Activated naive CD4-positive, alpha-beta T cell treated with anti-CD3 and anti-CD28 coated beads, Interleukin-2, amount 10 ng/mL, durations not matched to agents 7 days and 5 days (primary cell): ENCODE data around the gene TXLNG.
"Not testable (repeated sequence)": the region's sequence is repeated elsewhere in the genome, so short reads cannot be mapped to it uniquely, and the experiment has no call there.

Experiments
- CTCF ChIA-PET: fragments of 350-600 bp; sonication (Branson Sonifier 250); formaldehyde crosslinking; loops from one replicate; lab custom pipeline; 2021; ENCODE audit warnings: antibody characterized with exemption; lab: Charles Lee
- DNase-seq: peaks from one replicate; pipeline ENCODE4 v3.0.0-alpha.2; 2020
- H3K27ac Mint-ChIP-seq: one replicate; pipeline ENCODE4 v1.8.0; 2021; ENCODE audit warnings: mild to moderate bottlenecking, moderate library complexity, mixed read lengths
- H3K27me3 Mint-ChIP-seq: one replicate; pipeline ENCODE4 v1.8.0; 2021; ENCODE audit warnings: mild to moderate bottlenecking, mixed read lengths
- H3K36me3 Mint-ChIP-seq: one replicate; pipeline ENCODE4 v1.8.0; 2021; ENCODE audit warnings: mixed read lengths
- H3K4me1 Mint-ChIP-seq: one replicate; pipeline ENCODE4 v1.8.0; 2021; ENCODE audit warnings: mixed read lengths
- H3K4me3 Mint-ChIP-seq: one replicate; pipeline ENCODE4 v1.8.0; 2021; ENCODE audit warnings: mild to moderate bottlenecking, moderate library complexity, mixed read lengths
- H3K9me3 Mint-ChIP-seq: one replicate; pipeline ENCODE4 v1.8.0; 2021; ENCODE audit warnings: mixed read lengths

TXLNG gene

GRCh38 chrX:16771483-16772398 lies 14.5 kb upstream of the TXLNG start:
- Mint-ChIP-seq H3K27ac (no peak overlapping the region), H3K4me1 (no peaks in the 10 kb centered on the region), H3K36me3 (no peaks in the 10 kb centered on the region), H3K9me3 (no peaks in the 10 kb centered on the region), H3K4me3 (no peak overlapping the region), H3K27me3 (no peaks in the 10 kb centered on the region)
- CTCF ChIA-PET = no interaction called here
- DNase-seq = no peak

DNA sequence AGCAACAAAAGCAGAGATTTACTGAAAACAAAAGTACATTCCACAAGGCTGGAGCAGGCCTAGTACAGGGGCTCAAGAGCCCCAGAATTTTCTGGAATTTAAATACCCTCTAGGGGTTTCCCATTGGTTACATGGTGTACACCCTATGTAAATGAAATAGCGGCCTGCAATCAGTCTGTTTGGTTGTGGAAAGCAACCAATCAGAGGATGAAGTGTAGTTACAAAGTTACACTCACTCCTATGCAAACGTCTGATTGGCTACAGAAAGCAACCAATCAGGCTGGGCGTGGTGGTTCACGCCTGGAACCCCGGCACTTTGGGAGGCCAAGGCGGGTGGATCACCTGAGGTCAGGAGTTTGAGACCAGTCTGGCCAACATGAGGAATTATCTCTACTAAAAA lies 13.8 kb upstream of the TXLNG start:
- Mint-ChIP-seq H3K9me3 (no peaks in the 10 kb centered on the region), H3K4me1 (no peaks in the 10 kb centered on the region), H3K27me3 (no peaks in the 10 kb centered on the region), H3K4me3 (no peak overlapping the region), H3K27ac (no peak overlapping the region), H3K36me3 (no peaks in the 10 kb centered on the region)
- CTCF ChIA-PET = no interaction called here
- no peak for DNase-seq

GRCh38 chrX:16774746-16775145 lies 11.5 kb upstream of the TXLNG start:
- no peak overlapping the region for H3K27ac Mint-ChIP-seq
- H3K4me1 Mint-ChIP-seq = no peaks in the 10 kb centered on the region
- CTCF ChIA-PET = no interaction called here
- no peaks in the 10 kb centered on the region for H3K27me3 Mint-ChIP-seq
- no peak for DNase-seq
- H3K4me3 Mint-ChIP-seq = no peak overlapping the region
- H3K9me3 Mint-ChIP-seq = no peaks in the 10 kb centered on the region
- no peaks in the 10 kb centered on the region for H3K36me3 Mint-ChIP-seq

DNA sequence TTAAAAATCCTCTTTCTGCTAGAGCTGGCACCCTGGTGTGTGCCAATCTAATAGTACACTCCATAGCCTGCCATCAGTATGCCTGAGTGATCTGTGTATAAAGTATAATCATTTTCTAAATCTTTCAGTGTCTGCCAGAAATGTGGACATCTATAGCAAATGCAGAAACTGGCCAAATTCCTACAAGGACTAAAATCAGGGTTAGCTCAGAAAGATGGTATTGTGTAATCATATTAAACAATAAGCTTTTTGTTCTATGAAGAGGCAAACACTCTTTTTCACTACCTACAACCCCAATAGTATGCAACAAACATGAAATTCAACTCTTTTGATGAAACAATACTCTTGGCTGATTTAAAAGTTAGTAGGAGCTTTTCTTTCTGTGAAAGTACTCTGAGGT lies 7.7 kb upstream of the TXLNG start:
- Mint-ChIP-seq H3K27me3 (no peaks in the 10 kb centered on the region), H3K4me3 (no peak overlapping the region), H3K4me1 (no peaks in the 10 kb centered on the region), H3K9me3 (no peaks in the 10 kb centered on the region), H3K27ac (no peak overlapping the region), H3K36me3 (no peaks in the 10 kb centered on the region)
- CTCF ChIA-PET = no interaction called here
- DNase-seq = no peak

- CTCF ChIA-PET = no interaction called here
- Mint-ChIP-seq H3K4me1 (no peaks in the 10 kb centered on the region), H3K4me3 (no peak overlapping the region), H3K27ac (no peak overlapping the region), H3K27me3 (no peaks in the 10 kb centered on the region), H3K9me3 (no peaks in the 10 kb centered on the region), H3K36me3 (no peaks in the 10 kb centered on the region)
- no peak for DNase-seq
Observed at GRCh38 chrX:16778993-16779392, 7.3 kb upstream of the TXLNG start.

- H3K27me3 Mint-ChIP-seq, CTCF ChIA-PET, H3K4me3 Mint-ChIP-seq, H3K27ac Mint-ChIP-seq, H3K4me1 Mint-ChIP-seq, DNase-seq, H3K9me3 Mint-ChIP-seq, H3K36me3 Mint-ChIP-seq: not testable (repeated sequence)
Observed at GRCh38 chrX:16779815-16780214, 6.5 kb upstream of the TXLNG start.

GRCh38 chrX:16783452-16783851 lies 2.8 kb upstream of the TXLNG start:
- Mint-ChIP-seq H3K27me3 (no peaks in the 10 kb centered on the region), H3K4me1 (peaks cover 16% of the 10 kb centered on the region), H3K36me3 (peaks cover 3% of the 10 kb centered on the region), H3K4me3 (no peak overlapping the region), H3K9me3 (no peaks in the 10 kb centered on the region), H3K27ac (no peak overlapping the region)
- CTCF ChIA-PET = no interaction called here
- DNase-seq = no peak

- CTCF ChIA-PET, H3K4me3 Mint-ChIP-seq, H3K9me3 Mint-ChIP-seq, H3K27me3 Mint-ChIP-seq, H3K36me3 Mint-ChIP-seq, DNase-seq, H3K27ac Mint-ChIP-seq: not testable (repeated sequence)
- peaks cover 16% of the 10 kb centered on the region for H3K4me1 Mint-ChIP-seq
Observed at GRCh38 chrX:16784440-16784839, 1.8 kb upstream of the TXLNG start.

GRCh38 chrX:16785247-16786138 lies 773 bp upstream of the TXLNG start:
- peak overlapping the region; percentile 99 for H3K4me3 Mint-ChIP-seq
- peak overlapping the region; percentile 92 for H3K27ac Mint-ChIP-seq
- H3K36me3 Mint-ChIP-seq = peaks cover 3% of the 10 kb centered on the region
- DNase-seq = peak; percentile 21
- peaks cover 16% of the 10 kb centered on the region for H3K4me1 Mint-ChIP-seq
- CTCF ChIA-PET = no interaction called here
- no peaks in the 10 kb centered on the region for H3K27me3 Mint-ChIP-seq
- H3K9me3 Mint-ChIP-seq = no peaks in the 10 kb centered on the region

- Mint-ChIP-seq H3K27me3 (no peaks in the 10 kb centered on the region), H3K4me3 (peak overlapping the region; percentile 99), H3K9me3 (no peaks in the 10 kb centered on the region), H3K4me1 (peaks cover 16% of the 10 kb centered on the region), H3K27ac (peak overlapping the region; percentile 92), H3K36me3 (peaks cover 3% of the 10 kb centered on the region)
- DNase-seq = peak; percentile 54
- CTCF ChIA-PET = no interaction called here
Observed at GRCh38 chrX:16786791-16787735, 797 bp downstream of the TXLNG start.

DNA sequence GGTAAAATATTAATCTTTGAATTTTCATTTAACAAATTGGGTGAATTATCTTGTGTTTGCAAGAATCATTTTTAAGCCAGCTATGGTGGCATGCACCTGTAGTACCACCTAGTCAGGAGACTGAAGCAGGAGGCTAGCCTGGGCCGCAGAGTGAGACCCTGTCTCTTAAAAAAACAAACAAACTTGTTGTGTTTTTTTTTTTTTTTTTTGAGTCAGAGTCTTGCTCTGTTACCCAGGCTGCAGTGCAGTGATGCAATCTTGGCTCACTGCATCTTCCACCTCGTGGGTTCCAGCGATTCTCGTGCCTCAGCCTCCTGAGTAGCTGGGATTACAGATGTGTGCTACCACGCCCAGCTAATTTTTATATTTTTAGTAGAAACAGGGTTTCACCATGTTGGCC lies 2.2 kb downstream of the TXLNG start:
- Mint-ChIP-seq H3K9me3 (no peaks in the 10 kb centered on the region), H3K36me3 (peaks cover 3% of the 10 kb centered on the region), H3K27me3 (no peaks in the 10 kb centered on the region), H3K4me1 (peaks cover 16% of the 10 kb centered on the region), H3K27ac (no peak overlapping the region), H3K4me3 (no peak overlapping the region)
- CTCF ChIA-PET = no interaction called here
- no peak for DNase-seq

DNA sequence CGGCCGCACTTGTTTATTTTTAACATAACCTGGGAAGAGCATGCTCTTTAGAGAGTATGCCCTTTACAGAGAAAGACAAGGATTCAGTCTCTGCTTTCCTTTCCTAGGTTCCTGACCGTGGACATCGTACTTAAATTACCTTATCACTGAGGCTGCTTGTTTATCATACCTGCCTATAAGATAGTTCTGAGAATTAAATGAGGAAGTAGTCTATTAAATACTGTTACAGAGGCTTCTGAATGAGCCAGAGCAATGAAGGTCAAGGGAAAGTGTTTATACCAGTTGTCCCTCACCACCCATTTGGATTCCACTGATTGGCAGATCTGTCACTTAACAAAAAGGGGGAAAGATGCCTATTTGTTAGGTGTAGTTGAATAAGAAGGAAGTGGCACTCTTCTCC lies 10.0 kb downstream of the TXLNG start:
- no peak for DNase-seq
- Mint-ChIP-seq H3K4me3 (no peak overlapping the region), H3K27ac (no peak overlapping the region), H3K9me3 (no peaks in the 10 kb centered on the region), H3K36me3 (peaks cover 6% of the 10 kb centered on the region), H3K4me1 (no peaks in the 10 kb centered on the region), H3K27me3 (no peaks in the 10 kb centered on the region)
- CTCF ChIA-PET = no interaction called here

DNA sequence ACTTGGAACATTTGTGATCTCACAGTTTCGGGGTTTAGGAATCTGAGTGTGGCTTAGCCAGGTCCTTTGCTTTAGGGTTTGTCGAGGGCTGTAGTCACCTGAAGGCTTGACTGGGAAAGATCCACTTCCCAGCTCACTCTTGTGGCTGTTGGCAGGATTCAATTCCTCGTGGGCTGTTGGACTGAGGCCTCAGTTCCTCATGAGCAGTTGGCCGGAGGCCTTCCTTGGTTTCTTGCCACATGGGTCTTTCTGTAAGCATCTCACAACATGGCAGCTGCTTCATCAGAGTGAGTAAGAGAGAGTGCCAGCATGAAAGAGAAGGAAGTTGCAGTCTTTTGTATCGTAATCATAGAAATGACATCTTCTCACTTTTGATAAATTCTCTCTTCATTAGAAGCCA lies 11.1 kb downstream of the TXLNG start:
- Mint-ChIP-seq H3K9me3 (no peaks in the 10 kb centered on the region), H3K4me1 (no peaks in the 10 kb centered on the region), H3K4me3 (no peak overlapping the region), H3K27me3 (no peaks in the 10 kb centered on the region), H3K36me3 (peaks cover 6% of the 10 kb centered on the region), H3K27ac (no peak overlapping the region)
- DNase-seq = no peak
- CTCF ChIA-PET = no interaction called here

GRCh38 chrX:16797841-16798240 lies 11.6 kb downstream of the TXLNG start:
- Mint-ChIP-seq H3K4me3 (no peak overlapping the region), H3K27me3 (no peaks in the 10 kb centered on the region), H3K4me1 (no peaks in the 10 kb centered on the region), H3K9me3 (no peaks in the 10 kb centered on the region), H3K27ac (no peak overlapping the region), H3K36me3 (peaks cover 6% of the 10 kb centered on the region)
- no peak for DNase-seq
- CTCF ChIA-PET = no interaction called here
